UCSD-AML1 (cell line): ENCODE measurements around the gene NTMT1.
"Not testable (repeated sequence)": the region's sequence is repeated elsewhere in the genome, so short reads cannot be mapped to it uniquely, and the experiment has no call there.

Experiments used
- DNase-seq: peaks from one replicate; lab custom pipeline; 2025; ENCODE audit not compliant: unreplicated experiment; lab: John Stamatoyannopoulos, UW

The NTMT1 gene, protein sequence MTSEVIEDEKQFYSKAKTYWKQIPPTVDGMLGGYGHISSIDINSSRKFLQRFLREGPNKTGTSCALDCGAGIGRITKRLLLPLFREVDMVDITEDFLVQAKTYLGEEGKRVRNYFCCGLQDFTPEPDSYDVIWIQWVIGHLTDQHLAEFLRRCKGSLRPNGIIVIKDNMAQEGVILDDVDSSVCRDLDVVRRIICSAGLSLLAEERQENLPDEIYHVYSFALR

GRCh38 chr9:129626079-129626624 lies at the start of gene NTMT1:
NTMT1 (plus strand) TSS chr9:129626163; CDS start chr9:129632704, 6,541 bp downstream.
- peak; percentile 88 for DNase-seq

GRCh38 chr9:129576546-129577543 lies 49.1 kb upstream of the NTMT1 start:
- peak; percentile 49 for DNase-seq

DNA sequence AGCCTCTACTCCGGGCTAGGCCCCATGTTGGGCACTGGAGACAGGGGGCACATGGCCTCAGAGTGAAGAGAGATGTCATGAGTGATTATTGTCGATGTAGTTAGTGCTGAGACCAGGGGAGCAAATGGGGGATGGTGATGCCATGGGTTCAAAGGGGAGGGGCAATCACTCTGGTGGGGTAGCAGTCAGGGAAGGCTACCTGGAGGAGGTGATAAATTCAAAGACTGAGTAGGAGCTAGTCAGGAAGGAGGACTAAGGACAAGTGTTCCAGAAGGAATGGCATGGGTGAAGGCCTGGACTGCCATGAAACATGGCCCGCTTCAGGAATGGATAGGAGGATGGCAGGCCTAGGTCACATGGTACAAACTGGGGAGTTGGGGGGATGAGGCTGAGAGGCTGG lies 46.7 kb upstream of the NTMT1 start:
- DNase-seq: no peak

DNA sequence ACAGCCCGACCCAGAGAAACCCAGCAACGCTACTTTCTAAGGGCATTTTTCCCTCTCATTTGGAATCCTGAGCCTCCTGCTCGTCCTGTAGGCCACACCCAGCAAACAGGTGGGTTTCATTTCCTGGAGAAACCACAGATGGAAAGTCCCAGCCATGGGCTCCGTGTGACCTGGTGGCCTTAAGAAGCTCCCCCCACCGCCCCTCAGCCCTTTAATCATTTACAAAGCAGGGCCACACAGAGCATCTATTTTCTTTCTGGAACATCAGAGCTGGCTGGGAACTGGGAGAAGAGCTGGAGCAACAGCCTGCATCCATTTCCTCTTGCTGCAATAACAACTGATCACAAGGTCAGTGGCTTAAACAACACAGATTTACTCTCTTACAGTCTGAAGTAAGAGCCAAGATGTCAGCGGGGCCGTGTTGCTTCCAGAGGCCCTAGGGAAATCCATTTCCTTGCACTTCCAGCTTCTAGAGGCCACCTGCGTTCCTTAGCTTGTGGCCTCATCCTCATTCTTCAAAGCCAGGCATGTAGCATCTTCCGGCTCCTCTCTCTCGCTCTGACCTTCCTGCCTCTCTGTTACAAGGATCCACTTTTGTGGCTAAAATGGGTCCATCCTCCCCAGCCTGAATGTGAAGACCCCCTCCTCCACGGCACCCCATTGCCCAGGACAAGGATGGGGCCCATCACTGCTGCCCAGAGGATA lies 45.6 kb upstream of the NTMT1 start:
- DNase-seq: no peak

GRCh38 chr9:129581505-129582189 lies 44.3 kb upstream of the NTMT1 start:
- no peak for DNase-seq

DNA sequence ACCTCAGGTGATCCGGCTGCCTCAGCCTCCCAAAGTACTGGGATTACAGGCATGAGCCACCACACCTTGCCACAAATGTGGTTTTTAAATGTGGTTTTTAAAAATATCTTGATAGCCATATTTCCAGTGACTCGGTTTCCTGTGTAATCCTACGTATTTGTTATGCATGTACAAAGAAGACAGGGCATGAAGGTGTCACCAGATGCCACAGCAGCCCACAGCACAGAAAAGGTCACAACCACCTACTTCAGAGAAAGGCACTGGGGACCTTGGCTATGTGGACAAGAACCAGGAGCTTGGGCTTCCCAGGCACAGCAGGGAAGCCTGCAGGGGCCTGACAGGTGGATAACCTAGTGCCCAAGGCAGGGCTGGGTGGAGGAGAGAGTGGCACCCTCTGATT lies 43.1 kb upstream of the NTMT1 start:
- DNase-seq: no peak

GRCh38 chr9:129583308-129584038 lies 42.5 kb upstream of the NTMT1 start:
- no peak for DNase-seq

GRCh38 chr9:129584136-129584535 lies 41.8 kb upstream of the NTMT1 start:
- DNase-seq: peak; percentile 62

GRCh38 chr9:129585352-129585751 lies 40.6 kb upstream of the NTMT1 start:
- DNase-seq: no peak

- no peak for DNase-seq
Observed at GRCh38 chr9:129586245-129586644, 39.7 kb upstream of the NTMT1 start.

GRCh38 chr9:129586685-129587084 lies 39.3 kb upstream of the NTMT1 start:
- DNase-seq: no peak

DNA sequence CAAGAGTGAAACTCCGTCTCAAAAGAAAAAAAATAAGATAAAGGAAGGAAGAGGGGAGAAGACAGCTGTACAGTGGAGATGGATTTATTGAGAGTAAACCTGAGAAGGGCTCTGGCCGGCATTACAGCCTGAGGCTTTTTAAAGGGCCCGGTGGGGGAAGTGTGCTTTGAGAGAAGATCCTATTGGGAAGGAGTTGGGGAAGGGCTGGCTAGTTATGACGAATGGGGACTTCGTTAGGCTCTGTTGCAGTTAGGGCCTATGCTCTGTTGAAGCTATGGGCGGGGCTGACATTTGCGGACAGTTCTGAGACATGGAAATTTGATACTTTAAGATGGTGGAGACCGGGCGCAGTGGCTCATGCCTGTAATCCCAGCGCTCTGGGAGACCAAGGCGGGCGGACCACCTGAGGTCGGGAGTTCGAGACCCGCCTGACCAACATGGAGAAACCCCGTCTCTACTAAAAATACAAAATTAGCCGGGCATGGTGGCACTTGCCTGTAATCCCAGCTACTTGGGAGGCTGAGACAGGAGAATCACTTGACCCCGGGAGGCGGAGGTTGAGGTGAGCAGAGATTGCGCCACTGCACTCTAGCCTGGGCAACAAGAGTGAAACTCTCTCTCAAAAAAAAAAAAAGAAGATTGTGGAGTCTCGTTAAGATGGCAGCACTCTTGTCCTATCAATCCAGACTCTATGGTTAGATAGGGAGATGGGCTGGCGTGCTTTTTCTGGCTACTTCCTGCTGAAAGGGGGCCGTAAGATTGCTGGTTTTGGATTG lies 38.3 kb upstream of the NTMT1 start:
- DNase-seq: no peak

DNA sequence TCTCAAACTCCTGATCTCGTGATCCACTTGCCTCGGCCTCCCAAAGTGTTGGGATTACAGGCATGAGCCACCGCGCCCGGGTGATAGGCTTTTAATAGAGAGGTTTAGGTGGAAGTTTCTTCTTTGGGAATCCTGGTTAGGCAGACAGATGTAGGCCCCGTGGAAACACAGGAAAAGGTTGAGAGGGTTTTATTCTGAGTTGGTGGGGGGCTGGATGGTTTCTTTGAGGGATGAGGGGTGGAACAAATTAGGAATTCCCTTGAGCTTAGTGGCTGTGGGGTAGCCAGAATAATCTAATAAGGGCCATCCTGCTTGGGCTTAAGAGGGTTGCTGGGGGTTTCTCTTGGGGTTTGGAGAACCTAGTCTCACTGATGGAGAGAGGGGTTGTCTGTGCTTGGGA lies 35.5 kb upstream of the NTMT1 start:
- no peak for DNase-seq

GRCh38 chr9:129591916-129592315 lies 34.0 kb upstream of the NTMT1 start:
- DNase-seq: no peak

DNA sequence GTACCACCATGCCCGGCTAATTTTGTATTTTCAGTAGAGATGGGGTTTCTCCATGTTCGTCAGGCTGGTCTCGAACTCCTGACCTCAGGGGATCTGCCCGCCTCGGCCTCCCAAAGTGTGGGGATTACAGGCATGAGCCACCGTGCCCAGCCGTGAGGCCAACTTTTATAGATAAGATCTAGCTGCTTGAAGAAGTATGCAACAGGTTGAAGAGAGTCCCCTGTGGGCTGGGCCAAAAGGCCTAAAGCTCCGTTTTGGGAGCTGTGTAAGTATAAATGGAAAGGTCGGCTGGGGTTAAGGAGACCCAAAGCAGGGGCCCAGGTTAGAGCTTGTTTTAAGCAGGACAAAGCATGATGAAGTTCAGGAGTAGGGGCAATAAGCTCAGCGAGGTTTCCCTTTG lies 33.2 kb upstream of the NTMT1 start:
- not testable (repeated sequence) for DNase-seq

DNA sequence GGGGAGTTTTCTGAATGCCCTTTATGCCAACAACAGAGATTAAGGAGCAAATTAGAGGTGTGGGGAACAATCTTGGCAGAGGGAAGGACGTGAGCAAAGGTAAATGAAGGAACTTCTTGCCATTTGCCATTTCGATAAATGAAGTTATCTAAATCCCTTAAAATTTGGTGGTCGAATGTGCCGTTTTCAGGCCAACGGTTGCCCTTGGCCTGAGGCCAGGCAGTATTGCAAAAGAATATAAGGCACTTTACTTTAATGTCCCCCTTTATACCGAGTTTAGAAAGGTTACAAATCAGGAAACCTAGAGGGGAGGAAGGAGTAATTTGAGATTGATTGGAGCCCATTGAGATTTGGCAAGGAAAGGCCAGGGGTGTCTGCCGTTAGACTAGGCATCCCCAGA lies 31.3 kb upstream of the NTMT1 start:
- DNase-seq: no peak

DNA sequence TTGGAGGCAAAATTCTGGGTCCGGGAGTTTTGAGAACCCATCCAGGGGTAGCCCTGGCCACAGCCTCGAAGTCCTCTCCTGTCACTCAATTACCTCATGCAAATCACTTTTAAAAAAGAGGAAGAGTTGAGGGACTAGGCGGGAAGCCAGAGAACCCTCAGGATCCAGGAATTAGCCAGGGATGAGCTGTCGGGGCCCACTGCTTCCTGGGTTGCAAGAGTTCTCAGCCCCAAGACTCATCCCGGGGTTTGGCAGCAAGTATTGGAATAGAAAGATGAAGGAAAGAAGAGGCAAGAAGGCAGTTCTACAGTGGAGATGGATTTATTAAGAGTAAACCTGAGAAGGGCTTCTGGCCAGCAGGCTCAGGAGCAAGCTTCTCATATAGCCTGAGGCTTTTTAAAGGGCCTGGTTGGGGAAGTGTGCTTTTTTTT lies 30.6 kb upstream of the NTMT1 start:
- DNase-seq: no peak

DNA sequence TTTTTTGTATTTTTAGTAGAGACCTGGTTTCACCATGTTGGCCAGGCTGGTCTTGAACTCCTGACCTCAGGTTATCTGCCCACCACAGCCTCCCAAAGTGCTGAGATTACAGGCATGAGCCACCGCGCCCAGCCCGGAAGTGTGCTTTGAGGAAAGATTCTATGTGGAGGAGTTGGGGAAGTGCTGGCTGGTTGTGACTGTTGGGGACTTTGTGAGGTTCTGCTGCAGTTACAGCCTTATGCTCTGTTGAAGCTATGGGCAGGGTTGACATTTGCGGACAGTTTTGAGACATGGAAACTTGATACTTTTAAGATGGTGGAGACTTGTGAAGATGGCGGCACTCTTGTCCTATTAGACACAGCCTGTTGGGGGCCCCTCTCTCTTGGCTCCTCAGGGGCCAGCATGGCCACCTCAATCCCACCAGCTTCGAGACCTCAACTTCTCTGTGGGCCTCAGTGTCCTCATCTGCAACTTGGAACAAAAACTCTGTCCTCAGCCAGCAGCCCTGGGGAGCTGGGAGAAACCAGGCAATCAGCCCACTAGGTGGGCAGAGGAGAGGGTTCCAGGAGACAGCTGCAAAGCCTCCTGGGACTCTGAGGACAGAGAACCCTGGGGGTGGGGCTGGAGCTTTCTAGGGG lies 29.9 kb upstream of the NTMT1 start:
- DNase-seq: peak; percentile 75
